Vagina (tissue), 2 donors: ENCODE measurements around the gene REG1B. TPM values are rescaled to one million over a fixed set of nuclear protein-coding genes. Genes with fewer than 3 reads are reported as not detected.

Experiments
- DNase-seq, 2 donors: peaks; one replicate each; pipeline ENCODE4 v3.0.0-alpha.2; 2017; ENCODE audit errors: extremely low spot score in 2 of 2
- H3K27ac ChIP-seq: fragments of 200-600 bp; sonication (generic); one replicate; pipeline ENCODE4 v1.5.1; 2019
- H3K27me3 ChIP-seq: fragments of 200-600 bp; sonication (generic); one replicate; pipeline ENCODE4 v1.5.1; 2019
- H3K36me3 ChIP-seq, 2 donors: fragments of 200-600 bp; sonication (generic); one replicate each; pipeline ENCODE4 v1.5.1; 2017 to 2019
- H3K4me1 ChIP-seq: fragments of 200-600 bp; sonication (generic); one replicate; pipeline ENCODE4 v1.5.1; 2019
- H3K4me3 ChIP-seq, 2 donors: fragments of 200-600 bp; sonication (generic); 1 replicate in 1 of 2; 2 replicates in 1 of 2; pipeline ENCODE4 v1.5.1; 2016 to 2019
- H3K9me3 ChIP-seq: fragments of 200-600 bp; sonication (generic); one replicate; pipeline ENCODE4 v1.5.1; 2019
- POLR2A ChIP-seq, 2 donors: fragments of 450-650 bp; IDR thresholded peaks; one replicate each; pipeline ENCODE4 v1.6.1; 2017; ENCODE audit warnings: antibody characterized with exemption in 2 of 2, mild to moderate bottlenecking in 2 of 2, moderate library complexity in 2 of 2
- POLR2AphosphoS5 ChIP-seq, 2 donors: sonication (generic); formaldehyde crosslinking; IDR thresholded peaks; one replicate each; pipeline ENCODE4 v1.9.0; 2017; ENCODE audit warnings: antibody characterized with exemption in 2 of 2, mild to moderate bottlenecking in 2 of 2, low read depth in 1 of 2; ENCODE audit not compliant: insufficient read depth in 1 of 2
- intact Hi-C: fragments of 100-400 bp; cut with DNase I; formaldehyde crosslinking; loops from one replicate; pipeline ENCODE4 v1.15.1; 2023
- total RNA-seq: library from RNA; depleted of rRNA; stranded (reverse); fragments of >200 nt; gene quantifications from one replicate; pipeline ENCODE4 v1.2.3, GENCODE V29; 2016
- TF ChIP-seq, protein P1 (sequence below), 3 experiments: fragments of 450-650 bp in 2 of 3; fragments of 200-600 bp in 1 of 3; sonication (generic) in 1 of 3; IDR thresholded peaks; one replicate each; pipeline ENCODE4 v1.5.1; 2017 to 2019; ENCODE audit warnings: antibody characterized with exemption in 3 of 3, mild to moderate bottlenecking in 2 of 3, moderate library complexity in 2 of 3

The REG1B gene, protein sequence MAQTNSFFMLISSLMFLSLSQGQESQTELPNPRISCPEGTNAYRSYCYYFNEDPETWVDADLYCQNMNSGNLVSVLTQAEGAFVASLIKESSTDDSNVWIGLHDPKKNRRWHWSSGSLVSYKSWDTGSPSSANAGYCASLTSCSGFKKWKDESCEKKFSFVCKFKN
- not detected for total RNA-seq

DNA sequence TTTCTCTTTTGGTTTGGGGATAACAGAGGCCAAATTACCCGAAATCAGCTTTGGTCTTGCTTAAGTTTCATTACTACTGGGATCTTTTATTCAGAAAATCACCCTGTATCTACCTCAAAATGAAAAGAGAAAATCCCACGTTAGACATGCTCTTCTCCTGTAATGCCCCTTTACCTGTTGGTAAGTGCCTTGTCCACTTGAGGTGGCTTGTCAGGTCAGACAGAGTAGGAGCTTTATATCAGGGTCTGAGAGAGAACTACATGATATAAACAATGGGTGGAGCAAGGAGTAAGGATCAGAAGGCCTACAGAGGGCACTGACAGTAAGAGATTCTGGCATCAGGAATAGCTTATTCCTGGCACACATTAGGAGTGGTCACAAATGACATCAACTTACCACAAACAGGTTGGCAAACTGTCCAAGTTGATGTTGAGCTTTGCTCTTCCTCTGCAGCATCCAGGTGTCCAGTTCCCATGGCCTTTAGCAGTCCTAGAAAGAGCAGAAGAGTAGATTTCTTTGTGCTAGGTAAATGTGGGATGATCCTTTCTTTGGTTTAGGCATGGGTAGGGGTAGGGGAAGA lies at the start of gene REG1B:
REG1B (minus strand) TSS at position 209 of the 580 bp plus-strand sequence. CDS start 381 bp downstream, outside the sequence.
- no peak for DNase-seq
- no peak within 1 kb of the TSS for H3K4me3 ChIP-seq
- intact Hi-C loops, result no loop called here
- H3K27ac ChIP-seq, result no peak within 1 kb of the TSS
- H3K27me3 ChIP-seq, result no peaks in the 10 kb centered on the region
- no peaks in the 10 kb centered on the region for H3K9me3 ChIP-seq
- H3K36me3 ChIP-seq, result no peaks in the 10 kb centered on the region
- TF ChIP-seq POLR2A (IDR thresholded peaks at IDR 0.05), result no peak
- TF ChIP-seq, protein P1, sequence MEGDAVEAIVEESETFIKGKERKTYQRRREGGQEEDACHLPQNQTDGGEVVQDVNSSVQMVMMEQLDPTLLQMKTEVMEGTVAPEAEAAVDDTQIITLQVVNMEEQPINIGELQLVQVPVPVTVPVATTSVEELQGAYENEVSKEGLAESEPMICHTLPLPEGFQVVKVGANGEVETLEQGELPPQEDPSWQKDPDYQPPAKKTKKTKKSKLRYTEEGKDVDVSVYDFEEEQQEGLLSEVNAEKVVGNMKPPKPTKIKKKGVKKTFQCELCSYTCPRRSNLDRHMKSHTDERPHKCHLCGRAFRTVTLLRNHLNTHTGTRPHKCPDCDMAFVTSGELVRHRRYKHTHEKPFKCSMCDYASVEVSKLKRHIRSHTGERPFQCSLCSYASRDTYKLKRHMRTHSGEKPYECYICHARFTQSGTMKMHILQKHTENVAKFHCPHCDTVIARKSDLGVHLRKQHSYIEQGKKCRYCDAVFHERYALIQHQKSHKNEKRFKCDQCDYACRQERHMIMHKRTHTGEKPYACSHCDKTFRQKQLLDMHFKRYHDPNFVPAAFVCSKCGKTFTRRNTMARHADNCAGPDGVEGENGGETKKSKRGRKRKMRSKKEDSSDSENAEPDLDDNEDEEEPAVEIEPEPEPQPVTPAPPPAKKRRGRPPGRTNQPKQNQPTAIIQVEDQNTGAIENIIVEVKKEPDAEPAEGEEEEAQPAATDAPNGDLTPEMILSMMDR (IDR thresholded peaks at IDR 0.05), result no peak
- no peak for TF ChIP-seq POLR2AphosphoS5 (IDR thresholded peaks at IDR 0.05; ENCODE audit: insufficient read depth in 1 of 2, low read depth in 1 of 2)
- no peaks in the 10 kb centered on the region for H3K4me1 ChIP-seq

DNA sequence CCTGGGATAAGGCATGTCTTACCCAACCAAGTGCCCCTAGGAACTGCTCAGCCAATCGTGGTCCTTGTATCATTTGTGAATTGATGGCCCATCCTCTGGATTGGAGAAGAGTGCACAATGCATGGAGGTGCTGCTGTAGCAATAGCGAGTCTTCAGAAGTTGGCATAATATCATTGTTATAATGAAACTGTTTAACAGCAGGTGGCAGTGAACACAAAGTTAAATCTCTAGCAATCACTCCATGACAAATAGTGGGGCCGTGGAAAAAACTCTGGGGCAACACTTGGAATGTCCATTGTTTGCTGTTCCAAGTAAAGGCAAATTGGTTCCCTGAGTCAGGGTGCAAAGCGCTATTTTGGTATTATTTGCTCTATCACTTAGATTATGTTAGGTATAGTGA lies 43.9 kb upstream of the REG1B start:
- Histone ChIP-seq H3K36me3 (no peaks in the 10 kb centered on the region), H3K4me1 (no peaks in the 10 kb centered on the region), H3K9me3 (no peaks in the 10 kb centered on the region), H3K27me3 (no peaks in the 10 kb centered on the region), H3K4me3 (no peak overlapping the region), H3K27ac (no peak overlapping the region)
- DNase-seq, result no peak
- intact Hi-C loops, result no loop called here
- TF ChIP-seq POLR2A (IDR thresholded peaks at IDR 0.05) (no peak), POLR2AphosphoS5 (IDR thresholded peaks at IDR 0.05; ENCODE audit: insufficient read depth in 1 of 2, low read depth in 1 of 2) (no peak)
- TF ChIP-seq, protein P1 (IDR thresholded peaks at IDR 0.05), result no peak

DNA sequence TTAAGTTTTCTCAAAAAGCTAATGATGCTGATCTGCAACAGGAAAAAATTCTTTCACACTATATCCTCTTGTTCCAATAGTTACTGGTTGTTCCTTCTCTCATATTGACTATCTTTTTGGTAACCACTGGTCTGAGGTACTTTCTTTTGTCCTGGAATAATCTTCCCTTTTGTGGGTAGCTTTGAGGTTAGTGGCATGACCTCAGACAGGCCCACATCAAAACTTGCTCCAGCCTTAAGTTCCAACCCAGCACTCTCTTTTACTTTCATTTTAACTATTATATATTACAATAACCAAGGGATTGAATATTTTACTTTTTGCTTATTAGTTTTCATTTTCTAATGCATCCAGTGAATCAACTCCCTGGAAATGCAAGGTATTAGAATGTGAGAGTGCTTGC lies 42.0 kb upstream of the REG1B start:
- H3K9me3 ChIP-seq, result no peaks in the 10 kb centered on the region
- intact Hi-C loops, result no loop called here
- H3K36me3 ChIP-seq, result no peaks in the 10 kb centered on the region
- H3K4me1 ChIP-seq, result no peaks in the 10 kb centered on the region
- no peak overlapping the region for H3K4me3 ChIP-seq
- TF ChIP-seq, protein P1 (IDR thresholded peaks at IDR 0.05), result no peak
- TF ChIP-seq POLR2AphosphoS5 (IDR thresholded peaks at IDR 0.05; ENCODE audit: insufficient read depth in 1 of 2, low read depth in 1 of 2), result no peak
- TF ChIP-seq POLR2A (IDR thresholded peaks at IDR 0.05), result no peak
- H3K27ac ChIP-seq, result no peak overlapping the region
- DNase-seq, result no peak
- H3K27me3 ChIP-seq, result no peaks in the 10 kb centered on the region

DNA sequence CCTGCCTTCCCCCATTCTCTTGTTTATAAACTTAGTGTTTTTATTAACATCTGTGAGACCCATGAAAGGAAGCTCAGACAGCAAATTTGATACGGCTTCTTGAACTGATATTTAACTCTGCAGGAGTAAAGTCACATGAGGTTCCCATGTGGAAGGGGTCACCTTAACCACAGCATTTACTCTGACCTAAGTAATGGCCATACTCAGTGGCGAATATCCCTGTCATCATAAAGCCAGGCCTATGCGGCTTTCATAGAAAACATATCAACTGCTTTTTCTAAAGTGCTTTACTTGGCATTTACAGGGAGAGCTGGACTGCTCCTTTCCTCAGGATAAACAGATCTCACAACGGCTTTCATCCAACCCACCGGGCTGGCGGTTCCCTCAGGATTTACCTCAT lies 41.5 kb upstream of the REG1B start:
- no peak for DNase-seq
- Histone ChIP-seq H3K36me3 (no peaks in the 10 kb centered on the region), H3K27ac (no peak overlapping the region), H3K9me3 (no peaks in the 10 kb centered on the region), H3K4me1 (no peaks in the 10 kb centered on the region), H3K4me3 (no peak overlapping the region), H3K27me3 (no peaks in the 10 kb centered on the region)
- TF ChIP-seq, protein P1 (IDR thresholded peaks at IDR 0.05), result no peak
- TF ChIP-seq POLR2A (IDR thresholded peaks at IDR 0.05) (no peak), POLR2AphosphoS5 (IDR thresholded peaks at IDR 0.05; ENCODE audit: insufficient read depth in 1 of 2, low read depth in 1 of 2) (no peak)
- intact Hi-C loops, result no loop called here

DNA sequence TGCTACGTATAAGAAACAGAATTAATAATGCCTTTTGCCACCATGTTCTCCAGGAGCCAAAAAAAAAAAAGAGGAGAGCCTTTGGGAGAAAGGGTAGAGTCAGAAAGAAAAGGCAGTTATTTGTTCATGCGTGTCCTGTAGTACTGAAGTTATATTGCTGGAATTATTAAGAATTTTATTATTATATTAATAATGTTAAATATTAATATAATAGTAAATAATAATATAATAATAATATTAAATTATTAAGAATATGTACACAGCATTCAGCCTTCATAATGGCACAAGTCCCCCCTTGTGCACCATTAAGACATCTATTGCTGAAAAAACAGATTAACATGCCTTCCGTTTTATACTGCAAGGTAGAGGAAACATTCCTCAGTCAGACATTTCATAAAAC lies 40.6 kb upstream of the REG1B start:
- no peak for TF ChIP-seq POLR2A (IDR thresholded peaks at IDR 0.05)
- no peak for TF ChIP-seq POLR2AphosphoS5 (IDR thresholded peaks at IDR 0.05; ENCODE audit: insufficient read depth in 1 of 2, low read depth in 1 of 2)
- TF ChIP-seq, protein P1 (IDR thresholded peaks at IDR 0.05), result no peak
- Histone ChIP-seq H3K27me3 (no peaks in the 10 kb centered on the region), H3K27ac (no peak overlapping the region), H3K4me3 (no peak overlapping the region), H3K9me3 (no peaks in the 10 kb centered on the region), H3K4me1 (no peaks in the 10 kb centered on the region), H3K36me3 (no peaks in the 10 kb centered on the region)
- intact Hi-C loops, result no loop called here
- no peak for DNase-seq
